ENCODE measurements around the gene ZNF324B.

ZNF324B gene

DNA sequence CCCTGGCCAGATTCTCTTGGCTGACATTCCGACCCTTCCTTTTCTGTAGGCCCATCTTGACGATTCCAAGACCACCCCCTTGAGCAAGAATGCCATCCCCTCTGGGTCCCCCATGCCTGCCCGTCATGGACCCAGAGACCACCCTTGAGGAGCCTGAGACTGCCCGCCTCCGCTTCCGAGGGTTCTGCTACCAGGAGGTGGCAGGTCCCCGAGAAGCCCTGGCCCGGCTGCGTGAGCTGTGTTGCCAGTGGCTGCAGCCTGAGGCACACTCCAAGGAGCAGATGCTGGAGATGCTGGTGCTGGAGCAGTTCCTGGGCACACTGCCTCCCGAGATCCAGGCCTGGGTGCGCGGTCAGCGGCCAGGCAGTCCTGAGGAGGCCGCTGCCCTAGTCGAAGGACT, 25.7 kb downstream of the ZNF324B start:
- no peak for DNase-seq (ENCODE audit: extremely low read depth, low read depth)
- no peak for TF ChIP-seq CTCF (IDR thresholded peaks at IDR 0.05; ENCODE audit: low read depth, low read length, missing control alignments)
- H3K4me3 ChIP-seq (replicated peaks; ENCODE audit: low read depth, low read length), result no peak overlapping the region

- TF ChIP-seq CTCF (IDR thresholded peaks at IDR 0.05; ENCODE audit: low read depth, low read length, missing control alignments), result no peak
These were observed 26.4 kb downstream of the ZNF324B start for GRCh38 chr19:58477871-58478270.

DNA sequence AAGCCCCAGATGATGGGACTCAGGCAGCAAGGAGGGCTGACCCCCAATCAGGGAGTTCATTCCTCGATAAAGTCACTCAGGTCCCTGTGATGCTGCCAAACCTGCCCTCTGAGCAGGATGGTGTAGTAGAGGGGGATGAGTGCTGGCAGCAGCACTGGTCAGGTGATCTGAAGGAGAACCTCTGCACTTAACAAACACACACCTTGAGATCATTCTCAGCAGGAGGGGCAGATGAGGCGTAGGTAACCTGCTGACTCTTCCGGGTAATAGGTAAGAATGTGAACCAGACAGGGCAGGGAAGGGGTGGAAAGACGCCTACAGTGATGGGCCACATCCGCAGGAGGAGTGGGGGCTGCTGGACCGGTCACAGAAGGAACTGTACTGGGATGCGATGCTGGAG, 27.9 kb downstream of the ZNF324B start:
- no peak for TF ChIP-seq CTCF (IDR thresholded peaks at IDR 0.05; ENCODE audit: low read depth, low read length, missing control alignments)
- no peak overlapping the region for H3K4me3 ChIP-seq (replicated peaks; ENCODE audit: low read depth, low read length)
- no peak for DNase-seq (ENCODE audit: extremely low read depth, low read depth)

More at GRCh38 chr19:58477871-58478270, 26.4 kb downstream of the ZNF324B start:
- no peak for DNase-seq (ENCODE audit: extremely low read depth, low read depth)
- H3K4me3 ChIP-seq (replicated peaks; ENCODE audit: low read depth, low read length), result no peak overlapping the region

- H3K4me3 ChIP-seq (replicated peaks; ENCODE audit: low read depth, low read length), result no peak overlapping the region
- no peak for TF ChIP-seq CTCF (IDR thresholded peaks at IDR 0.05; ENCODE audit: low read depth, low read length, missing control alignments)
- DNase-seq (ENCODE audit: extremely low read depth, low read depth), result no peak
These were observed 28.5 kb downstream of the ZNF324B start for GRCh38 chr19:58479736-58480480.

GRCh38 chr19:58480481-58480830, 29.0 kb downstream of the ZNF324B start:
- no peak for DNase-seq (ENCODE audit: extremely low read depth, low read depth)
- H3K4me3 ChIP-seq (replicated peaks; ENCODE audit: low read depth, low read length), result no peak overlapping the region
- TF ChIP-seq CTCF (IDR thresholded peaks at IDR 0.05; ENCODE audit: low read depth, low read length, missing control alignments), result no peak

GRCh38 chr19:58480831-58481230, 29.4 kb downstream of the ZNF324B start:
- no peak for DNase-seq (ENCODE audit: extremely low read depth, low read depth)

More at GRCh38 chr19:58480831-58481230, 29.4 kb downstream of the ZNF324B start:
- TF ChIP-seq CTCF (IDR thresholded peaks at IDR 0.05; ENCODE audit: low read depth, low read length, missing control alignments), result no peak
- no peak overlapping the region for H3K4me3 ChIP-seq (replicated peaks; ENCODE audit: low read depth, low read length)
